HUES6 (cell line): ENCODE data around the gene FOXR1.
"Not testable (repeated sequence)": the region's sequence is repeated elsewhere in the genome, so short reads cannot be mapped to it uniquely, and the experiment has no call there.

Experiments
- H3K27ac ChIP-seq: 2 replicates; pipeline ENCODE4 v1.7.0; 2013; ENCODE audit warnings: low read depth, mild to moderate bottlenecking, low read length, inconsistent platforms
- H3K27me3 ChIP-seq: 2 replicates; pipeline ENCODE4 v1.6.1; 2013; ENCODE audit warnings: low read length; ENCODE audit not compliant: control insufficient read depth, insufficient read depth
- H3K36me3 ChIP-seq: 2 replicates; pipeline ENCODE4 v1.6.1; 2013; ENCODE audit warnings: low read length; ENCODE audit not compliant: control insufficient read depth, insufficient read depth
- H3K4me1 ChIP-seq: 2 replicates; pipeline ENCODE4 v1.6.1; 2013; ENCODE audit warnings: low read length; ENCODE audit not compliant: control insufficient read depth, insufficient read depth
- H3K4me3 ChIP-seq: 2 replicates; pipeline ENCODE4 v1.5.1; 2013; ENCODE audit warnings: low read depth, low read length
- H3K9ac ChIP-seq: one replicate; pipeline ENCODE4 v1.6.1; 2013; ENCODE audit warnings: mild to moderate bottlenecking, low read length
- H3K9me3 ChIP-seq: 2 replicates; pipeline ENCODE4 v1.6.1; 2013; ENCODE audit warnings: low read depth, low read length; ENCODE audit not compliant: control insufficient read depth, insufficient read depth

The FOXR1 gene

GRCh38 chr11:118975771-118976709 lies 4.5 kb downstream of the FOXR1 start:
- Histone ChIP-seq H3K4me3 (no peak overlapping the region), H3K9ac (no peak overlapping the region), H3K9me3 (no peaks in the 10 kb centered on the region), H3K36me3 (no peaks in the 10 kb centered on the region), H3K4me1 (peaks cover 16% of the 10 kb centered on the region), H3K27me3 (peaks cover 6% of the 10 kb centered on the region; the same call in 1 of the 2 replicates), H3K27ac (no peak overlapping the region)

- Histone ChIP-seq H3K9me3 (no peaks in the 10 kb centered on the region), H3K36me3 (no peaks in the 10 kb centered on the region), H3K27ac (no peak overlapping the region), H3K4me3 (no peak overlapping the region), H3K4me1 (peaks cover 16% of the 10 kb centered on the region), H3K27me3 (peaks cover 6% of the 10 kb centered on the region; the same call in 1 of the 2 replicates), H3K9ac (no peak overlapping the region)
Observed at GRCh38 chr11:118979434-118979833, 7.9 kb downstream of the FOXR1 start.

GRCh38 chr11:118980191-118980881 lies 8.8 kb downstream of the FOXR1 start:
- no peaks in the 10 kb centered on the region for H3K9me3 ChIP-seq
- peaks cover 6% of the 10 kb centered on the region; the same call in 1 of the 2 replicates for H3K27me3 ChIP-seq
- H3K9ac ChIP-seq: no peak overlapping the region
- peak overlapping the region; percentile 27; the same call in 1 of the 2 replicates for H3K4me3 ChIP-seq
- H3K27ac ChIP-seq: no peak overlapping the region
- peaks cover 16% of the 10 kb centered on the region for H3K4me1 ChIP-seq
- H3K36me3 ChIP-seq: no peaks in the 10 kb centered on the region

- H3K27me3 ChIP-seq, H3K9me3 ChIP-seq, H3K36me3 ChIP-seq, H3K27ac ChIP-seq, H3K4me3 ChIP-seq, H3K9ac ChIP-seq: not testable (repeated sequence)
- peaks cover 13% of the 10 kb centered on the region for H3K4me1 ChIP-seq
Observed at GRCh38 chr11:118984337-118984736, 12.8 kb downstream of the FOXR1 start.

GRCh38 chr11:118984825-118985224 lies 13.3 kb downstream of the FOXR1 start:
- no peak overlapping the region for H3K9ac ChIP-seq
- no peak overlapping the region for H3K27ac ChIP-seq
- no peaks in the 10 kb centered on the region for H3K36me3 ChIP-seq
- H3K9me3 ChIP-seq: no peaks in the 10 kb centered on the region
- no peaks in the 10 kb centered on the region; the same call in 1 of the 2 replicates for H3K27me3 ChIP-seq
- H3K4me3 ChIP-seq: no peak overlapping the region
- H3K4me1 ChIP-seq: peaks cover 10% of the 10 kb centered on the region

- Histone ChIP-seq H3K27ac (no peak overlapping the region), H3K9me3 (peaks cover 6% of the 10 kb centered on the region; the same call in 1 of the 2 replicates), H3K27me3 (no peaks in the 10 kb centered on the region), H3K36me3 (0 out of 2 replicates have a peak, but pooled peaks cover under 1% of the 10 kb centered on the region), H3K4me1 (no peaks in the 10 kb centered on the region; the same call in 1 of the 2 replicates), H3K9ac (no peak overlapping the region), H3K4me3 (no peak overlapping the region)
Observed at GRCh38 chr11:118988280-118988679, 16.7 kb downstream of the FOXR1 start.

GRCh38 chr11:118991486-118992038 lies 20.0 kb downstream of the FOXR1 start:
- H3K36me3 ChIP-seq, H3K4me3 ChIP-seq, H3K9me3 ChIP-seq, H3K4me1 ChIP-seq, H3K9ac ChIP-seq, H3K27ac ChIP-seq, H3K27me3 ChIP-seq: not testable (repeated sequence)

- Histone ChIP-seq H3K27me3 (no peaks in the 10 kb centered on the region), H3K9ac (peak overlapping the region; percentile 63), H3K4me1 (peaks cover 12% of the 10 kb centered on the region), H3K27ac (no peak overlapping the region), H3K9me3 (peaks cover 7% of the 10 kb centered on the region; the same call in 1 of the 2 replicates), H3K4me3 (peak overlapping the region; percentile 74), H3K36me3 (peaks cover 32% of the 10 kb centered on the region)
Observed at GRCh38 chr11:118996926-118997626, 25.5 kb downstream of the FOXR1 start.

- Histone ChIP-seq H3K27ac (peak within 1 kb of the TSS; percentile 79; the same call in 1 of the 2 replicates), H3K9ac (peak within 1 kb of the TSS; percentile 96), H3K4me1 (peaks cover 12% of the 10 kb centered on the region), H3K36me3 (peaks cover 39% of the 10 kb centered on the region), H3K27me3 (no peaks in the 10 kb centered on the region), H3K4me3 (peak within 1 kb of the TSS; percentile 74), H3K9me3 (peaks cover 4% of the 10 kb centered on the region; the same call in 1 of the 2 replicates)
Observed at GRCh38 chr11:118997627-118998387, 26.2 kb downstream of the FOXR1 start, which contains the start of gene CENATAC. TSS of gene CENATAC (plus strand) at chr11:118998138. CDS start at chr11:118998198, 60 bp downstream.

GRCh38 chr11:118998388-118998717 lies 26.8 kb downstream of the FOXR1 start:
- H3K9ac ChIP-seq: peak overlapping the region; percentile 96
- peak overlapping the region; percentile 79; the same call in 1 of the 2 replicates for H3K27ac ChIP-seq
- peaks cover 12% of the 10 kb centered on the region for H3K4me1 ChIP-seq
- H3K36me3 ChIP-seq: peaks cover 44% of the 10 kb centered on the region
- no peaks in the 10 kb centered on the region for H3K27me3 ChIP-seq
- H3K4me3 ChIP-seq: peak overlapping the region; percentile 74
- H3K9me3 ChIP-seq: peaks cover 3% of the 10 kb centered on the region; the same call in 1 of the 2 replicates
